ENCODE measurements around the gene RILPL1.
"Not testable (repeated sequence)": the region's sequence is repeated elsewhere in the genome, so short reads cannot be mapped to it uniquely, and the experiment has no call there.

Gene RILPL1

GRCh38 chr12:123494124-123494851, 39.2 kb downstream of the RILPL1 start:
- DNase-seq (no peak), ATAC-seq (no peak)

- ATAC-seq, DNase-seq: not testable (repeated sequence)
These were observed 41.0 kb downstream of the RILPL1 start for GRCh38 chr12:123492339-123493039.

DNA sequence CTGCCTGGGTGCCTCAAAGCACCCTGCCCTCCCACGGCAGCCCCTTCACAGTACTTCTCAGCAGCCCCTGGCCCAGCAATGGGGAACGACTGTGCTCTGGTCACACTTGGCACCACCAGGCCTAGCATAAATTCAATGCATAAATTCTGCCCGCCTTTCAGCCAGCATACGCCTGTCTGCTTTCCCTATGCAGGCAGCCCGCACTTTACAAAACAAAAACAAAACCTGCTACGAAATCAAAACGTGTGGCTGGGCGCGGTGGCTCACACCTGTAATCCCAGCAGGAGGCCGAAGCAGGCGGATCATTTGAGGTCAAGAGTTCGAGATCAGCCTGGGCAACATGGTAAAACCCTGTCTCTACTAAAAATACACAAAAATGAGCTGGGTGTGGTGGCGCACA, 42.0 kb downstream of the RILPL1 start:
- ATAC-seq (no peak), DNase-seq (no peak)

DNA sequence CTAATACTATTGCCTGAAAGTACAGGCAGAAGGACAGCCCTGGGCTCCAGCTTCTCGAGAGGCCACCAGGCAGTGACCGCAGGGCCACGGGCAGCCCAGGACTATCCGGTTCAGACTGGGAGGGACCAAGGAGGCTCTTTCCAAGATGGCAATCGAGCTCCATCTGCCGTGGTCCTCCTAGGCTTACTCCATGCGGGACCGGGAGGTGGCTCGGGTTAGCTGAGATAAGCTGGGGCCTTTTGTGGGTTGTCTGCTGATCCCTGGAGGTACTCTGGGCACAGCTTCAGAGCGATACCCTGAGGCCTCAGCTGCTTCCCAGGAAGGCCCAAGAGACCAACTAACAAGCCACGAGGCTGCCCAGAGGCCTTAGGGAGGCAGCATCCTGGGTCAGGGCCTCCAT, 42.5 kb downstream of the RILPL1 start:
- DNase-seq = no peak
- no peak for ATAC-seq

GRCh38 chr12:123490089-123490488, 43.4 kb downstream of the RILPL1 start:
- DNase-seq = no peak

GRCh38 chr12:123489580-123489979, 43.9 kb downstream of the RILPL1 start:
- DNase-seq (no peak), ATAC-seq (no peak)

More at GRCh38 chr12:123490089-123490488, 43.4 kb downstream of the RILPL1 start:
- ATAC-seq = no peak

GRCh38 chr12:123488539-123489230, 44.8 kb downstream of the RILPL1 start:
- ATAC-seq (no peak), DNase-seq (no peak)

- DNase-seq = no peak
These were observed 46.1 kb downstream of the RILPL1 start for GRCh38 chr12:123487428-123487827.

GRCh38 chr12:123485756-123486155, 47.8 kb downstream of the RILPL1 start:
- no peak for DNase-seq

More at GRCh38 chr12:123487428-123487827, 46.1 kb downstream of the RILPL1 start:
- no peak for ATAC-seq

DNA sequence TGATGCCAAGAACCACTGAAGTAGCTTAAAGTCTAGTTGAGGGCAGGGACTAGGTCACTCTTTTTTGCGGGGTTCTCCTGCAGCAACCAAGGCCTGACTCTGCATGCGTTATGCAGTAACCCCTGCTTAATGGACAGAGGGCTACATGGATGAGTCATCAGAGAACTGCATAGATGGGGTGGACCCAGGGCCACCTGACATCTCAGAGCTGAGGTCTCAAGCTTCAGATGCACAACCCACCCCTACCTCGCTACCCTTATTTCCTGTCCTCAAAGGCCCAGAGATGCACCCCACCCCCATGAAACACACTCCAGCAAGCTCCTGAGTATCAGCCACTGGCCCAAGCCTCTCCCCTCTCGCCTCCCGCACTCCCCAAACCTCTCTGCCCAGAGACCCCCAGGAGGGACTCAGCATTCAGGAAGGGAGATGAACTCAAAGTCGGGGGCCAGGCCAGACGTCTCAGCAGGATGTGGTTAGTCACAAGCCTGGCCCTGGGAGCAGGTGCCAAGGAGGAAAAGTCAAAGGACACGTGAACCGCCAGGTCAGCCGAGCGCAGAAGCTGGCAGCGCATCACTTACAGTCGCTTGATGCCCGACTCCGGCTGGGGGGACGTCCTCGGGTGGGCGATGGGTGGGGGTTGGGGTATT, 49.8 kb downstream of the RILPL1 start:
- peak; percentile 20 for DNase-seq
- peak; percentile 32 for ATAC-seq

More at GRCh38 chr12:123485756-123486155, 47.8 kb downstream of the RILPL1 start:
- no peak for ATAC-seq

DNA sequence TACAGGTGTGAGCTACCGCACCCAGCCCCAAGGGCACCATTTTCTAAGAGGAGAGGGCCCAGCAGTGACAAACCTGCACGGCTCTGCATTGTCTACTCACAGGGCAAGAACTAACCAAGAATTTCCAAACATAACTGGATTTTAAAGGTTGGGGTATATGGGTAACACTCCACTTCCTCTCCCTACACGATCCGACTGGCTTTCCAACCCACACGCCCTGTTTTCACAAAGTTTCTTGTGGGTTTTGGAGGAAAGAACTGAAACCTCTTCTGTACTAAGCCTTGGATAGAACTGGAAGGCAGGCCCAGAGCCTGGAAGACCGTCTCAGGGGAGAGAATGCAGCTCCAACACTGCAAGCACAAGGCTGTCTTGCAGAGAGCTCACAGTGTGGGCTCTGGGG, 50.6 kb downstream of the RILPL1 start:
- ATAC-seq (no peak), DNase-seq (no peak)

DNA sequence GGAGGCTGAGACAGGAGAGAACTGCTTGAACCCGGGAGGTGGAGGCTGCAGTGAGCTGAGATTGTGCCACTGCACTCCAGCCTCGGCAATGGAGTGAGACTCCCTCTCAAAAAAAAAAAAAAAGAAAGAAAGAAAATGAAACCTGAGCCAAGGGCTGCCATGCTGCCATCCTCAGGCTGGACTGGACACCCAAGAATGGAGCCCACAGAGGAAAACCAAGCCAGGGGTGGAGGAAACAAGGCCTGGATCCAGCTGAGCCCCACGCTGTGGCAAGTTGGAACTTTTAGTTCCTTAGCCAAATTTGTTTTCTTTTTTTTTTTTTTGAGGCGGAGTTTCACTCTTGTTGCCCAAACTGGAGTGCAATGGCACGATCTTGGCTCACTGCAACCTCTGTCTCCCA, 52.3 kb downstream of the RILPL1 start:
- not testable (repeated sequence) for DNase-seq, ATAC-seq

GRCh38 chr12:123479442-123480180, 53.9 kb downstream of the RILPL1 start:
- ATAC-seq (no peak), DNase-seq (no peak)

DNA sequence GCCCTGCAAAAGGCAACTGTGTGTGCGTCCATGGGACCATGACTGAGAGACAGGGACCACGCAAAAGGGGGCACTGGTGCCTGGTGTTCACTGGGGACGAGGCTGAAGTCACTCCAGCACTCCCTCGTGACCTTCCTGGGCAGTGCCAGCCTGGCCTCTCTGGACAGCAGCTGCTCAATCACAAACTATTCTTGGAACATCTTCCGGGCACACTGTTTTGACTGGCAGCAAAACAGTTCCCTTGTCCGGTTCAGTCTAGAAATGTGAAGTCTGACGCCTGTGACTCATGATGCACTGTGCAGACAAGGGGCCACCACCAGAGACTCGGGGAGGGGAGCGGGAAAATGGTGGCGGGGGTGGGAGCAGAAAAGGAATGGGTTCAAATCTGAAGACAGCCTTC, 54.8 kb downstream of the RILPL1 start:
- DNase-seq (no peak), ATAC-seq (no peak)

- no peak for ATAC-seq
- DNase-seq = no peak
These were observed 55.5 kb downstream of the RILPL1 start for GRCh38 chr12:123478069-123478468.

DNA sequence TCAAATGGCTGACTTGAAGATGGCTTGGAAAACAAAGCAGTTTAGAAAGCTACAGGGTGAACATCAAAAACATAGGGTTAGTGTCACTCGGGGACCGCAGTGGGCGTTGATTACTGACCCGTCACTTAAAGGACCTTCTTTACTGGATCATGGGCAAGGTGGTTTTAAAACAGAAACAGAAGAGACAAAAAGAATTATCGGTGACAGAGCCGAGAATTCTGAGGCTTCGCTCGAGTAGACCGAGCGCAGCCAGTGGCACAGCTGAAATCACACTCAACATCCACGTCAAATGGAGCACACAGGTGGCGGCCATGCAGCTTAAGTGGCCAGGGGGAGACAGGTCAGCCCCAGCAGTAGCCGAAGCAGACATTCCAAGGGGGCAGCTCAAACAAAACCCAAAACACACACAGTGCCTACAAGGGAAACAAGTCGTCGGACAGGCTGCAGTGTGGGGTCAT, 58.2 kb downstream of the RILPL1 start:
- DNase-seq = no peak
- ATAC-seq = no peak

GRCh38 chr12:123474485-123475245, 58.9 kb downstream of the RILPL1 start:
- DNase-seq (no peak), ATAC-seq (no peak)

DNA sequence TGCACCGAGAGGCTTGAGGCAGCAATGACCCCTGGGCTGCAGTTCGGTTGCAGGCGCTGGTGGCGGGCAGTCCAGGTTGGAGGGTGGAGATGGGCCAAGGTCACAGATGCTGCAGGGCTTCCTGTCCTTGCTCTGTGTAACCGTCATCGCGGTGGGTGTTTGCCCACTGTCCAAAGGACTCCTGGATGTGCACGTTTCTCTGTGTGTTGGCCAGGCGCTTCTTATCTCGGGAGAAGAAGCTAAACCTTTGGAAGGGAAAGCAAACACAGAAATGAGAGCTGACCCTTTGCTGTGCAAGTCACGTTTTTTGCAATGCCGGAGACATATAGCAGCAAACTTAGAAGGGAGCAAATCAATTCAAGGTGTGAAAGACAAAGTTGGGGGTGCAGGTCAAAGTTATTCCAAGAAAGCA, 61.1 kb downstream of the RILPL1 start:
- ATAC-seq = no peak
- no peak for DNase-seq

DNA sequence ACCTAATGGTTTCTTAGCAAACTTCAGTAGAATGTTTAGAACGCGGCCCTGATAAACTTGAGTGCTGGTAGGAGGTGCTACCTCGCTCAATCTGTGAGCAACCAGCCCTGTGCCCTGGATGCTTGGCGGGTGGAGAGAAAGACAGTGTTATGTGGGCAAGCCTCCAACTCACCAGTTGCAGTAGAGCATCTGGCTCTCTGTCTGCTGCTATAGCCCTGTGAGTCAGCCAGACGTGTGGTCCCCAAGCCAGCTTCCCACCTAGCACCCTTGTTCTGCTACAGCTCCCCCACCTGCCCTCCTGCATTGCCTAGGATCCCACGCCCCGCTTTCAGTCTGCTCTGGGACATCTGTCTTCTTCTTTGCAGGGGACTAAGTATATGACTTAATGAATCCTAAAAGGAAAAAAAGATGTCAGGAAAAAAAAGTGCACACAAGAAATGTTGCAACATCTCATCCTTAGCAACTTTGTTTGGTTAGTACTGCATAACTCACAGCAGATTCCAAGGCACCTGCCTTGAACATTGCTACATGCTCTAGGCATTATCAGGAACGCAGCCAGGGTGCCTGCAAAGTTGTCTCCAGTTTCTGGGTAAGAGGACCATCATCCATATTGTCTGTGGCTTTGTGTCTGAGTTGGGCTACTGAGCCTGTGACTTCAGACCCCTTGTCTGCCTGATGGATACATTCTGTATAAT, 62.0 kb downstream of the RILPL1 start:
- ATAC-seq = no peak
- DNase-seq = no peak

GRCh38 chr12:123469978-123470377, 63.5 kb downstream of the RILPL1 start:
- DNase-seq = no peak
- ATAC-seq = no peak

Data from stimulated activated naive CD8-positive, alpha-beta T cell treated with anti-CD3 and anti-CD28 coated beads, Interleukin-15, Interleukin-2, amounts not matched to agents 100 U/mL and 50 U/mL, for 24 hours (primary cell).